Left renal cortex interstitium (tissue), 4 donors: ENCODE measurements around the gene NCCRP1. TPM values are rescaled to one million over a fixed set of nuclear protein-coding genes. Genes with fewer than 3 reads are reported as not detected.

Source experiments
- DNase-seq, 4 donors: peaks; one replicate each; pipeline ENCODE4 v3.0.0-alpha.2; 2013; ENCODE audit warnings: low read depth in 4 of 4, low spot score in 2 of 4, missing footprints in 1 of 4
- polyA plus RNA-seq, 4 donors: library from polyadenylated mRNA; unstranded; fragments of 120-200 nt; gene quantifications; one replicate each; pipeline ENCODE4 v1.2.1, GENCODE V29; 2013; ENCODE audit not compliant: insufficient read length in 4 of 4

NCCRP1 gene
- polyA plus RNA-seq, 4 donors, result 0.99 to 4.0 (median 1.4) TPM

- no peak for DNase-seq
Measured at GRCh38 chr19:39164289-39164688, 32.5 kb upstream of the NCCRP1 start.

- no peak for DNase-seq
Measured at GRCh38 chr19:39165857-39166256, 30.9 kb upstream of the NCCRP1 start.

GRCh38 chr19:39166571-39167391 lies 30.0 kb upstream of the NCCRP1 start:
- DNase-seq, result no peak

GRCh38 chr19:39167461-39168257 lies 29.1 kb upstream of the NCCRP1 start:
- no peak for DNase-seq

GRCh38 chr19:39168258-39169142 lies 28.3 kb upstream of the NCCRP1 start:
- no peak for DNase-seq

- DNase-seq, result no peak
Measured at GRCh38 chr19:39169143-39169810, 27.5 kb upstream of the NCCRP1 start.

GRCh38 chr19:39170386-39171231 lies 26.2 kb upstream of the NCCRP1 start:
- no peak for DNase-seq

- DNase-seq, result no peak
Measured at GRCh38 chr19:39171479-39172465, 25.0 kb upstream of the NCCRP1 start.

- no peak for DNase-seq
Measured at GRCh38 chr19:39172700-39173501, 23.9 kb upstream of the NCCRP1 start.

- no peak for DNase-seq
Measured at GRCh38 chr19:39173502-39173991, 23.2 kb upstream of the NCCRP1 start.

GRCh38 chr19:39174142-39174541 lies 22.6 kb upstream of the NCCRP1 start:
- DNase-seq, result no peak

- DNase-seq, result no peak
Measured at GRCh38 chr19:39174558-39175544, 21.9 kb upstream of the NCCRP1 start.

GRCh38 chr19:39175564-39175963 lies 21.2 kb upstream of the NCCRP1 start:
- DNase-seq, result no peak

GRCh38 chr19:39177110-39177699 lies 19.6 kb upstream of the NCCRP1 start:
- no peak for DNase-seq

- DNase-seq, result no peak
Measured at GRCh38 chr19:39177736-39178135, 19.0 kb upstream of the NCCRP1 start.
